AG04449 (cell line): ENCODE results near the gene NSL1.

Experiments used
- CTCF ChIA-PET: fragments of 350-600 bp; formaldehyde crosslinking; extraction: SDS; loops from one replicate; lab custom pipeline; 2021; ENCODE audit warnings: antibody characterized with exemption; lab: Yijun Ruan, JAX
- POLR2A ChIA-PET: fragments of 400-600, 350-600 bp; formaldehyde crosslinking; extraction: SDS; loops from one replicate; lab custom pipeline; 2020; ENCODE audit warnings: antibody characterized with exemption, inconsistent platforms; lab: Yijun Ruan, JAX
- DNase-seq: peaks from one replicate; pipeline ENCODE4 v3.0.0-alpha.2; 2010; ENCODE audit warnings: low read depth, low spot score
- H3K4me3 ChIP-seq: 2 replicates; pipeline ENCODE4 v1.5.1; 2011; ENCODE audit warnings: low read depth, mild to moderate bottlenecking, control low read depth, low read length
- TF ChIP-seq, protein P1 (sequence below): IDR thresholded peaks from one replicate; pipeline ENCODE4 v1.5.1; 2011; ENCODE audit warnings: mild to moderate bottlenecking, moderate library complexity, low read length, control low read depth, inconsistent platforms; ENCODE audit not compliant: insufficient read depth; ENCODE audit errors: missing control alignments

Gene NSL1

GRCh38 chr1:212825798-212826452 lies 34.3 kb upstream of the NSL1 start:
- TF ChIP-seq, protein P1, sequence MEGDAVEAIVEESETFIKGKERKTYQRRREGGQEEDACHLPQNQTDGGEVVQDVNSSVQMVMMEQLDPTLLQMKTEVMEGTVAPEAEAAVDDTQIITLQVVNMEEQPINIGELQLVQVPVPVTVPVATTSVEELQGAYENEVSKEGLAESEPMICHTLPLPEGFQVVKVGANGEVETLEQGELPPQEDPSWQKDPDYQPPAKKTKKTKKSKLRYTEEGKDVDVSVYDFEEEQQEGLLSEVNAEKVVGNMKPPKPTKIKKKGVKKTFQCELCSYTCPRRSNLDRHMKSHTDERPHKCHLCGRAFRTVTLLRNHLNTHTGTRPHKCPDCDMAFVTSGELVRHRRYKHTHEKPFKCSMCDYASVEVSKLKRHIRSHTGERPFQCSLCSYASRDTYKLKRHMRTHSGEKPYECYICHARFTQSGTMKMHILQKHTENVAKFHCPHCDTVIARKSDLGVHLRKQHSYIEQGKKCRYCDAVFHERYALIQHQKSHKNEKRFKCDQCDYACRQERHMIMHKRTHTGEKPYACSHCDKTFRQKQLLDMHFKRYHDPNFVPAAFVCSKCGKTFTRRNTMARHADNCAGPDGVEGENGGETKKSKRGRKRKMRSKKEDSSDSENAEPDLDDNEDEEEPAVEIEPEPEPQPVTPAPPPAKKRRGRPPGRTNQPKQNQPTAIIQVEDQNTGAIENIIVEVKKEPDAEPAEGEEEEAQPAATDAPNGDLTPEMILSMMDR = no peak
- ChIA-PET CTCF (no interaction called here), POLR2A (no interaction called here)
- DNase-seq = no peak
- H3K4me3 ChIP-seq = no peak overlapping the region

- DNase-seq = no peak
- TF ChIP-seq, protein P1 = no peak
- ChIA-PET CTCF (no interaction called here), POLR2A (no interaction called here)
- no peak overlapping the region for H3K4me3 ChIP-seq
Measured at GRCh38 chr1:212824201-212824600, 32.6 kb upstream of the NSL1 start.

- H3K4me3 ChIP-seq = no peak overlapping the region
- DNase-seq = no peak
- ChIA-PET POLR2A (no interaction called here), CTCF (no interaction called here)
- TF ChIP-seq, protein P1 = no peak
Measured at GRCh38 chr1:212822956-212823355, 31.4 kb upstream of the NSL1 start.

DNA sequence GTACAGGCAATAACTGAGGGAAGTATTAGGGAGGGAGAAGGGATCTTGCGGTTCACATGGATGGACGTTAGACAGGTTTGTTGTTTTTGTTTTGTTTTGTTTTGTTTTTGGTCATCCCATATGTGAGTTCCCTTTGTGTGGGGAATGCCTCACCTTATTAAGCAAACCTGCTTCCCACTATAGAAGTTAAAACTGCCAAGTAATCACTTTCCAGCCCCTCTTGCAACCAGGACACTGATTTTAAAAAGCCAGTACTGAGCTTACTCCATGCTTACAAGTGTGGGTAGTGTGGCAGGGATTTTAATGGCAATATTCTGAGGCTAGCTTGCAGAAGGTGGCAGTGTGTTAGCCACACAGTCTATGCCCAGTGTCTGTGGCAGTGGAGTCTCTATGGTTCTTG lies 29.4 kb upstream of the NSL1 start:
- TF ChIP-seq, protein P1 = no peak
- no peak overlapping the region for H3K4me3 ChIP-seq
- ChIA-PET POLR2A (no interaction called here), CTCF (interaction anchor here (2.6 kb wide), 1 partner anchor 175 kb away, joined by 9 read pairs; no protein-coding TSS in a partner anchor)
- no peak for DNase-seq

DNA sequence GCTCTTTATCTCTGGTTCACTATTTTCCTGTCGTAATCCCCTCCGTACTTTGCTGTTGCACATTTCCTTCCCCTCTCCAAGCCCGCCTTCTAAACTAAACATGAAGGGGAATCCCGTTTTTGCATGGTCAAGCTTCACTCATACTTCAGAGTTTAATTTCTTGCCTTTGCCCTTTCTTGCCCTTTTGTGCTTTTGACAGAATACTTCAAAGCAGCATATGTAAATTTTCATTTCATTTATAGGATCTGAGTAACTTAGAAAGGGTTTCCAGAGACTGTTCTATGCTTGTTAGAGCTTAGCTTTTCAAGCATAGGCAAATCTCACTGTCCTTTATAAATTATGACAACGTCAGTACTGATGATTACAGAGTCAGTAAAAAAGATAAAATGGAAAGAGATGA lies 28.1 kb upstream of the NSL1 start:
- H3K4me3 ChIP-seq = no peak overlapping the region
- POLR2A ChIA-PET = interaction anchor here (0.9 kb wide), 1 partner anchor 9 kb away, joined by 3 read pairs; no protein-coding TSS in a partner anchor
- TF ChIP-seq, protein P1 = no peak
- CTCF ChIA-PET = interaction anchor here (1.2 to 2.6 kb wide), 2 partner anchors 18 to 176 kb away, joined by 4 to 9 read pairs; no protein-coding TSS in a partner anchor
- DNase-seq = no peak

GRCh38 chr1:212816567-212817278 lies 25.1 kb upstream of the NSL1 start:
- TF ChIP-seq, protein P1 = no peak
- DNase-seq = no peak
- ChIA-PET POLR2A (no interaction called here), CTCF (interaction anchor here (2.1 kb wide), 1 partner anchor 178 kb away, joined by 15 read pairs; no protein-coding TSS in a partner anchor)
- no peak overlapping the region for H3K4me3 ChIP-seq
